ENCODE results near the gene METAP1D.

DNA sequence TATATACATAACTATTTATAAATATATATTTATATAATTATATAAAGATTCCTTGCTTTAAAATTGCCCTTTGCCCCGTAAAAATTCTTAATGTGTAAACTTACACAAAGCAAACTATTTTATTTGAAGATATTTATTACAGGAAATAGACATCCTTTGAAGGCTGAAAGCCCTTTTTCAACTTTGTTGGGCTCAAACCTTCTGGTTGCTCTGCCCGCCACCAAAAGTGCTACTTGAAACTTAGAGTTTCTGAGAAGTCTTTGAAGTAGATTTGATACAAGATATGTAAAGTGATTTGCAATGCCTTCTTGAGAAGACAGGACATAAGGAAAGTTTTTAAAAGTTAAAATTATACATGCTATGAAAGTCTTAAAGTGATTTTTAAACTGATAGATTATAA, 36.6 kb upstream of the METAP1D start:
- TF ChIP-seq POLR2A (IDR thresholded peaks at IDR 0.05) (no peak), POLR2AphosphoS5 (IDR thresholded peaks at IDR 0.05) (no peak)

Measured in suprapubic skin (tissue), 4 donors.